WTC11 (cell line): ENCODE data around the gene DHX58. TPM values are rescaled to one million over a fixed set of nuclear protein-coding genes. Genes with fewer than 3 reads are reported as not detected.

Source experiments
- ARID4B ChIP-seq: sonication (generic); formaldehyde crosslinking; IDR thresholded peaks from 2 replicates; pipeline ENCODE4 v1.8.0; 2023; ENCODE audit warnings: missing genetic modification reagents, mild to moderate bottlenecking, borderline replicate concordance
- ATF2 ChIP-seq: sonication (generic); formaldehyde crosslinking; IDR thresholded peaks from 2 replicates; pipeline ENCODE4 v1.8.1; 2022; ENCODE audit warnings: low read depth, missing genetic modification reagents, borderline replicate concordance
- CREB1 ChIP-seq: sonication (generic); formaldehyde crosslinking; IDR thresholded peaks from 2 replicates; pipeline ENCODE4 v1.8.0; 2023; ENCODE audit warnings: mild to moderate bottlenecking, missing genetic modification reagents
- E2F1 ChIP-seq: sonication (generic); formaldehyde crosslinking; IDR thresholded peaks from 2 replicates; pipeline ENCODE4 v1.8.0; 2022; ENCODE audit warnings: mild to moderate bottlenecking, missing genetic modification reagents
- ETV6 ChIP-seq: sonication (generic); formaldehyde crosslinking; IDR thresholded peaks from 2 replicates; pipeline ENCODE4 v1.8.1; 2022; ENCODE audit warnings: mild to moderate bottlenecking, missing genetic modification reagents
- HMGA2 ChIP-seq: fragments of 250-450 bp; sonication (Bioruptor Pico); IDR thresholded peaks from 2 replicates; pipeline ENCODE4 v1.4.0; 2021; ENCODE audit warnings: mild to moderate bottlenecking, moderate library complexity
- IRF2 ChIP-seq: sonication (generic); formaldehyde crosslinking; IDR thresholded peaks from 2 replicates; pipeline ENCODE4 v1.8.0; 2022; ENCODE audit warnings: low read depth, missing genetic modification reagents, borderline replicate concordance
- JUN ChIP-seq: sonication (generic); formaldehyde crosslinking; IDR thresholded peaks from 2 replicates; pipeline ENCODE4 v1.8.0; 2023; ENCODE audit warnings: mild to moderate bottlenecking, missing genetic modification reagents
- MXD4 ChIP-seq: fragments of 250-450 bp; sonication (Bioruptor Pico); IDR thresholded peaks from 2 replicates; pipeline ENCODE4 v1.8.0; 2021; ENCODE audit warnings: mild to moderate bottlenecking, moderate library complexity, borderline replicate concordance
- SP1 ChIP-seq: sonication (generic); formaldehyde crosslinking; conservative IDR thresholded peaks from 2 replicates; pipeline ENCODE4 v1.8.1; 2022; ENCODE audit warnings: missing genetic modification reagents
- USF1 ChIP-seq: sonication (generic); formaldehyde crosslinking; IDR thresholded peaks from 2 replicates; pipeline ENCODE4 v1.8.0; 2022; ENCODE audit warnings: mild to moderate bottlenecking, missing genetic modification reagents
- ZBTB21 ChIP-seq: sonication (generic); formaldehyde crosslinking; IDR thresholded peaks from 2 replicates; pipeline ENCODE4 v1.8.1; 2023; ENCODE audit warnings: mild to moderate bottlenecking, missing genetic modification reagents, borderline replicate concordance
- ZNF416 ChIP-seq: fragments of 250-450 bp; sonication (Bioruptor Pico); IDR thresholded peaks from 2 replicates; pipeline ENCODE4 v1.9.0; 2021; ENCODE audit warnings: mild to moderate bottlenecking, inconsistent platforms
- total RNA-seq: library from RNA; stranded (reverse); gene quantifications from 3 replicates; pipeline ENCODE4 v1.2.3, GENCODE V29; 2021
- TF ChIP-seq, protein P1 (sequence below): fragments of 200-600 bp; IDR thresholded peaks from 2 replicates; pipeline ENCODE4 v1.8.0; 2022; ENCODE audit warnings: antibody characterized with exemption

Gene DHX58
- total RNA-seq, 1 experiment from 2014 or later: 6.3 TPM

DNA sequence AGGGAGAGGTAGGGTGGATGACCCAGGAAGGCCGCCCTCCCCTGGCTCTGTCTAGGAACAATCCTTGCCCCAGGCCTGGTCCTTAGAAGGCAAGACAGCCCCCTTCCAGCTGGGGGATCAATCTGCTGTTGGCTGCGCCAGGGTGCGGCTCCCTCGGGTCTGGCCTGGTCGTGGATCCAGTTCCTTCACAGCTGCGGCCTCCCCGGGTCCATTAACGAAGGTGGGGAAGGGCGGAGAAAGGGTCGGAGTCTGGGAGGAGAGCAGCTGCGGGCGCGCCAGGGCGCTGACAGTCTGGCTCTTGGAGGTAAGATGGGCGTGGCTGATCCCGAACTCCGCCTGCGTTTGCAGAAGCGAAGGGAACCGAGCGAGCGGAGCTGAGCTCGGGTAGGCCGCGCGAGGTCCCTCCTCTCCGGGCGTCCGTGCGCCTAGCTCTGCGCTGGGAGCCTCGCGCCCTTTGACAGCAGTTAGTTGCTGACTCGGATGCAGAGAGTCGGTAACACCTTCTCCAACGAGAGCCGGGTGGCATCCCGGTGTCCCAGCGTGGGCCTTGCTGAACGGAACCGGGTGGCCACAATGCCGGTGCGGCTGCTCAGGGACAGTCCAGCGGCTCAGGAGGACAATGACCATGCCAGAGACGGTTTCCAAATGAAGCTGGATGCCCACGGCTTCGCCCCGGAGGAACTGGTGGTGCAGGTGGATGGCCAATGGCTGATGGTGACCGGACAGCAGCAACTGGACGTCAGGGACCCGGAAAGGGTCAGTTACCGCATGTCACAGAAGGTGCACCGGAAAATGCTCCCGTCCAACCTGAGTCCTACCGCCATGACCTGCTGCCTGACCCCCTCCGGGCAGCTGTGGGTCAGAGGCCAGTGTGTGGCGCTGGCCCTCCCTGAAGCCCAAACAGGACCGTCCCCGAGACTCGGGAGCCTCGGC is 10.1 kb upstream of the DHX58 start, which contains the start of gene HSPB9 (continued):
- TF ChIP-seq ARID4B (CRISPR knock-in tag) (no peak), E2F1 (no peak), JUN (CRISPR knock-in tag) (no peak), MXD4 (CRISPR knock-in tag) (no peak), ZNF416 (CRISPR knock-in tag) (no peak), HMGA2 (CRISPR knock-in tag) (no peak), CREB1 (CRISPR knock-in tag) (no peak), ZBTB21 (CRISPR knock-in tag) (no peak; the same call in 1 of the 2 replicates), IRF2 (CRISPR knock-in tag) (no peak), ATF2 (no peak), ETV6 (CRISPR knock-in tag) (peak; percentile 71; the same call in 1 of the 2 replicates), SP1 (CRISPR knock-in tag) (peak; percentile 50; the same call in 1 of the 2 replicates), USF1 (CRISPR knock-in tag) (no peak)
- TF ChIP-seq, protein P1, sequence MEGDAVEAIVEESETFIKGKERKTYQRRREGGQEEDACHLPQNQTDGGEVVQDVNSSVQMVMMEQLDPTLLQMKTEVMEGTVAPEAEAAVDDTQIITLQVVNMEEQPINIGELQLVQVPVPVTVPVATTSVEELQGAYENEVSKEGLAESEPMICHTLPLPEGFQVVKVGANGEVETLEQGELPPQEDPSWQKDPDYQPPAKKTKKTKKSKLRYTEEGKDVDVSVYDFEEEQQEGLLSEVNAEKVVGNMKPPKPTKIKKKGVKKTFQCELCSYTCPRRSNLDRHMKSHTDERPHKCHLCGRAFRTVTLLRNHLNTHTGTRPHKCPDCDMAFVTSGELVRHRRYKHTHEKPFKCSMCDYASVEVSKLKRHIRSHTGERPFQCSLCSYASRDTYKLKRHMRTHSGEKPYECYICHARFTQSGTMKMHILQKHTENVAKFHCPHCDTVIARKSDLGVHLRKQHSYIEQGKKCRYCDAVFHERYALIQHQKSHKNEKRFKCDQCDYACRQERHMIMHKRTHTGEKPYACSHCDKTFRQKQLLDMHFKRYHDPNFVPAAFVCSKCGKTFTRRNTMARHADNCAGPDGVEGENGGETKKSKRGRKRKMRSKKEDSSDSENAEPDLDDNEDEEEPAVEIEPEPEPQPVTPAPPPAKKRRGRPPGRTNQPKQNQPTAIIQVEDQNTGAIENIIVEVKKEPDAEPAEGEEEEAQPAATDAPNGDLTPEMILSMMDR: no peak
